Mesenchymal stem cell (in vitro differentiated cells and primary cell): ENCODE data around the gene DNAL1.

ENCODE experiments used
- DNase-seq: peaks from one replicate; pipeline ENCODE4 v3.0.0-alpha.2; 2013
- H2AFZ ChIP-seq: one replicate; pipeline ENCODE4 v1.6.1; 2013; ENCODE audit warnings: low read depth, mild to moderate bottlenecking, control low read depth, inconsistent platforms, low read length, moderate library complexity
- H2AK5ac ChIP-seq: 2 replicates; pipeline ENCODE4 v1.6.1; 2013; ENCODE audit warnings: low read length, moderate library complexity, mild to moderate bottlenecking, inconsistent platforms; ENCODE audit not compliant: severe bottlenecking
- H2BK120ac ChIP-seq: one replicate; pipeline ENCODE4 v1.6.1; 2013; ENCODE audit warnings: low read depth, mild to moderate bottlenecking, inconsistent platforms, low read length, moderate library complexity
- H2BK12ac ChIP-seq, 2 experiments: one replicate each; pipeline ENCODE4 v1.6.1; 2013; ENCODE audit warnings: inconsistent platforms in 2 of 2, low read length in 2 of 2, mild to moderate bottlenecking in 2 of 2, moderate library complexity in 2 of 2, control low read depth in 1 of 2
- H2BK15ac ChIP-seq: one replicate; pipeline ENCODE4 v1.6.1; 2013; ENCODE audit warnings: mild to moderate bottlenecking, low read depth, inconsistent platforms; ENCODE audit not compliant: poor library complexity, severe bottlenecking
- H2BK5ac ChIP-seq: 2 replicates; pipeline ENCODE4 v1.6.1; 2013; ENCODE audit warnings: low read depth, mild to moderate bottlenecking, low read length, control low read depth, inconsistent platforms; ENCODE audit not compliant: poor library complexity, severe bottlenecking
- H3K14ac ChIP-seq, 2 experiments: one replicate each; pipeline ENCODE4 v1.6.1; 2013; ENCODE audit warnings: inconsistent platforms in 2 of 2, low read length in 2 of 2, control low read depth in 1 of 2, mild to moderate bottlenecking in 1 of 2, moderate library complexity in 1 of 2
- H3K18ac ChIP-seq, 2 experiments: one replicate each; pipeline ENCODE4 v1.6.1; 2013; ENCODE audit warnings: inconsistent platforms in 2 of 2, low read length in 2 of 2, control low read depth in 1 of 2, low read depth in 1 of 2, mild to moderate bottlenecking in 1 of 2
- H3K23ac ChIP-seq, 2 experiments: one replicate each; pipeline ENCODE4 v1.6.1; 2013; ENCODE audit warnings: inconsistent platforms in 2 of 2, low read length in 2 of 2, mild to moderate bottlenecking in 2 of 2, moderate library complexity in 2 of 2, control low read depth in 1 of 2
- H3K27ac ChIP-seq: 2 replicates; pipeline ENCODE4 v1.5.1; 2013; ENCODE audit warnings: mild to moderate bottlenecking, moderate library complexity, low read length, control low read depth, inconsistent platforms; ENCODE audit not compliant: poor library complexity, severe bottlenecking
- H3K27me3 ChIP-seq, 2 experiments: 2 replicates each; pipeline versions ENCODE4 v1.6.1 to v1.7.0; 2013; ENCODE audit warnings: low read length in 2 of 2, mild to moderate bottlenecking in 2 of 2, moderate library complexity in 2 of 2, control low read depth in 1 of 2, inconsistent platforms in 1 of 2; ENCODE audit not compliant: control insufficient read depth in 1 of 2, insufficient read depth in 1 of 2
- H3K36me3 ChIP-seq, 2 experiments: 2 replicates each; pipeline versions ENCODE4 v1.6.1 to v1.7.0; 2013; ENCODE audit warnings: low read length in 2 of 2, control low read depth in 1 of 2, inconsistent platforms in 1 of 2, low read depth in 1 of 2, mild to moderate bottlenecking in 1 of 2; ENCODE audit not compliant: insufficient read depth in 2 of 2, control insufficient read depth in 1 of 2
- H3K4ac ChIP-seq, 2 experiments: one replicate each; pipeline ENCODE4 v1.6.1; 2013; ENCODE audit warnings: inconsistent platforms in 2 of 2, low read length in 2 of 2, mild to moderate bottlenecking in 2 of 2, moderate library complexity in 2 of 2, control low read depth in 1 of 2, low read depth in 1 of 2
- H3K4me1 ChIP-seq: 2 replicates; pipeline ENCODE4 v1.6.1; 2013; ENCODE audit warnings: low read depth, low read length, control low read depth; ENCODE audit not compliant: control insufficient read depth, insufficient read depth
- H3K4me2 ChIP-seq: 2 replicates; pipeline ENCODE4 v1.6.1; 2013; ENCODE audit warnings: low read length, mild to moderate bottlenecking, inconsistent platforms; ENCODE audit not compliant: poor library complexity, severe bottlenecking
- H3K4me3 ChIP-seq, 2 experiments: 2 replicates each; pipeline versions ENCODE4 v1.5.1 to v1.7.0; 2013; ENCODE audit warnings: low read length in 2 of 2, mild to moderate bottlenecking in 2 of 2, control low read depth in 1 of 2, low read depth in 1 of 2; ENCODE audit not compliant: insufficient read depth in 1 of 2
- H3K79me1 ChIP-seq: replicated peaks from 2 replicates; pipeline ENCODE4 v1.6.1; 2013; ENCODE audit warnings: mild to moderate bottlenecking, control low read depth, low read length, inconsistent platforms; ENCODE audit not compliant: poor library complexity, severe bottlenecking
- H3K9ac ChIP-seq: 2 replicates; pipeline ENCODE4 v1.7.0; 2013; ENCODE audit warnings: mild to moderate bottlenecking, low read length, moderate library complexity
- H3K9me3 ChIP-seq: 2 replicates; pipeline ENCODE4 v1.7.0; 2013; ENCODE audit warnings: mild to moderate bottlenecking, low read length; ENCODE audit not compliant: control insufficient read depth
- H4K8ac ChIP-seq: one replicate; pipeline ENCODE4 v1.6.1; 2013; ENCODE audit warnings: inconsistent platforms, mild to moderate bottlenecking, low read length, moderate library complexity
- H4K91ac ChIP-seq: one replicate; pipeline ENCODE4 v1.6.1; 2013; ENCODE audit warnings: mild to moderate bottlenecking, low read length, inconsistent platforms
- WGBS: methylation state at CpG from one replicate; pipeline ENCODE4 v1.1.7; 2013; ENCODE audit warnings: mixed read lengths; 5-methylcytosine and 5-hydroxymethylcytosine counted together

DNAL1 gene

DNA sequence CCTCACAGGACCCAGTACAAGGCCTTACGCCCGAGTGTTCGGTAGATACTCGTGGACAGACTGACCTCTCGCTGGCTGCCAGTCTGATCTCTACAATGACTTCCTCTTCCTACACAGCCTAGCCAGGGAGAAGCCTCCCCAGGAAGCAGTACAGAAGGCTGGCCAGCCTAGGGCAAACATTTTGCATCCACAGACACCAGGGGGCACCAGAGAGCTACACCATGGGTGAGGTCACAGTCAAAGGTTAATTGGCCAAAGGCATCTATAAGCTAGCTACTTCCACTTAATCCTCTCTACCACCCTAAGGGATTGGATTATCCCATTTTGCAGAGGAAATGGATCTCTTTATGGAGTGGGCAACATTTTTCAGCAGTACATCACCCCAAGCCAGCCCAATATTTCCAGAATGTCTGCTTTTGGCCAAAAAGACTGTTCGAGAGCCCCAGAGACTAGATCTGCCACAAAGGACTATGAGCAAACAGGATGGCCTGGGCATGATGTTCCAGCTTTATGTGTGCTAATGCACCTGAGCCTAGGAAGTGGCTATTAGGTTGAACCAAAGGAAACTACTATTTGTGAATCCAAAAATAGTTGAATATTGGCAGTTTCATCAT lies 84.0 kb downstream of the DNAL1 start:
- H2BK12ac ChIP-seq = peak overlapping the region in 1 of 2 experiments; percentile 49
- no peak overlapping the region for H3K4me2 ChIP-seq
- H4K91ac ChIP-seq = no peak overlapping the region
- H3K9me3 ChIP-seq = no peaks in the 10 kb centered on the region
- H4K8ac ChIP-seq = no peak overlapping the region
- no peak overlapping the region for H2BK15ac ChIP-seq
- no peaks in the 10 kb centered on the region for H3K27me3 ChIP-seq
- no peak overlapping the region for H3K4me3 ChIP-seq
- H3K9ac ChIP-seq = peak overlapping the region; percentile 69
- H2BK5ac ChIP-seq = no peak overlapping the region
- H3K14ac ChIP-seq = no peak overlapping the region
- peak; percentile 83 for DNase-seq
- no peak overlapping the region for H2AK5ac ChIP-seq
- H3K4ac ChIP-seq = no peak overlapping the region
- peaks cover 25% of the 10 kb centered on the region for H3K79me1 ChIP-seq
- H3K23ac ChIP-seq = no peak overlapping the region
- 29% methylated on average over 6 of the region's 6 CpGs for WGBS
- peak overlapping the region; percentile 42 to 58 for H3K18ac ChIP-seq
- H3K36me3 ChIP-seq = peaks cover 61 to 67% of the 10 kb centered on the region in 2 experiments
- H3K4me1 ChIP-seq = peaks cover 37% of the 10 kb centered on the region
- peak overlapping the region; percentile 45 for H3K27ac ChIP-seq
- no peak overlapping the region for H2AFZ ChIP-seq
- no peak overlapping the region for H2BK120ac ChIP-seq

GRCh38 chr14:73729556-73730265 lies 84.9 kb downstream of the DNAL1 start:
- H3K79me1 ChIP-seq = peaks cover 25% of the 10 kb centered on the region
- no peak overlapping the region for H2BK15ac ChIP-seq
- no peaks in the 10 kb centered on the region for H3K9me3 ChIP-seq
- H3K4me2 ChIP-seq = no peak overlapping the region
- H3K18ac ChIP-seq = no peak overlapping the region
- no peak overlapping the region for H2BK12ac ChIP-seq
- H3K23ac ChIP-seq = peak overlapping the region in 1 of 2 experiments; percentile 34
- peaks cover 64 to 73% of the 10 kb centered on the region in 2 experiments for H3K36me3 ChIP-seq
- H2AFZ ChIP-seq = no peak overlapping the region
- H2BK120ac ChIP-seq = no peak overlapping the region
- 96% methylated on average over 23 of the region's 23 CpGs for WGBS
- no peak overlapping the region for H3K4ac ChIP-seq
- DNase-seq = no peak
- peaks cover 34% of the 10 kb centered on the region for H3K4me1 ChIP-seq
- H2BK5ac ChIP-seq = no peak overlapping the region
- no peak overlapping the region for H3K14ac ChIP-seq
- H3K9ac ChIP-seq = peak overlapping the region; percentile 69
- peak overlapping the region; percentile 52 for H4K91ac ChIP-seq
- H4K8ac ChIP-seq = no peak overlapping the region
- peak overlapping the region; percentile 6 for H3K27ac ChIP-seq
- H3K4me3 ChIP-seq = no peak overlapping the region
- no peak overlapping the region for H2AK5ac ChIP-seq
- no peaks in the 10 kb centered on the region for H3K27me3 ChIP-seq

GRCh38 chr14:73731111-73731510 lies 86.3 kb downstream of the DNAL1 start:
- H3K9ac ChIP-seq = peak overlapping the region; percentile 18
- peaks cover 20% of the 10 kb centered on the region for H3K4me1 ChIP-seq
- no peak overlapping the region for H2AK5ac ChIP-seq
- peaks cover 24% of the 10 kb centered on the region for H3K79me1 ChIP-seq
- no peak overlapping the region for H4K91ac ChIP-seq
- no peak overlapping the region for H2BK5ac ChIP-seq
- DNase-seq = no peak
- H3K27ac ChIP-seq = no peak overlapping the region
- no peak overlapping the region for H3K4ac ChIP-seq
- H3K36me3 ChIP-seq = peaks cover 53 to 76% of the 10 kb centered on the region in 2 experiments
- H3K18ac ChIP-seq = no peak overlapping the region
- H2BK15ac ChIP-seq = no peak overlapping the region
- no peak overlapping the region for H2AFZ ChIP-seq
- WGBS = 100% methylated on average over 2 of the region's 3 CpGs
- H3K27me3 ChIP-seq = no peaks in the 10 kb centered on the region
- H3K14ac ChIP-seq = no peak overlapping the region
- no peak overlapping the region for H3K4me3 ChIP-seq
- H3K4me2 ChIP-seq = no peak overlapping the region
- H2BK12ac ChIP-seq = no peak overlapping the region
- no peak overlapping the region for H2BK120ac ChIP-seq
- no peaks in the 10 kb centered on the region for H3K9me3 ChIP-seq
- no peak overlapping the region for H4K8ac ChIP-seq
- no peak overlapping the region for H3K23ac ChIP-seq

GRCh38 chr14:73732006-73732405 lies 87.2 kb downstream of the DNAL1 start:
- no peak overlapping the region for H3K9ac ChIP-seq
- H3K4me1 ChIP-seq = peaks cover 11% of the 10 kb centered on the region
- no peak overlapping the region for H2AFZ ChIP-seq
- H2BK120ac ChIP-seq = no peak overlapping the region
- no peak overlapping the region for H2AK5ac ChIP-seq
- DNase-seq = no peak
- H3K23ac ChIP-seq = no peak overlapping the region
- peaks cover 48 to 74% of the 10 kb centered on the region in 2 experiments for H3K36me3 ChIP-seq
- peak overlapping the region; percentile 10 for H3K27ac ChIP-seq
- no peak overlapping the region for H2BK15ac ChIP-seq
- H4K8ac ChIP-seq = no peak overlapping the region
- no peak overlapping the region for H2BK12ac ChIP-seq
- H3K4ac ChIP-seq = no peak overlapping the region
- H3K18ac ChIP-seq = no peak overlapping the region
- H3K4me3 ChIP-seq = no peak overlapping the region
- H4K91ac ChIP-seq = no peak overlapping the region
- no peak overlapping the region for H3K4me2 ChIP-seq
- H2BK5ac ChIP-seq = no peak overlapping the region
- no peak overlapping the region for H3K14ac ChIP-seq
- 98% methylated on average over 3 of the region's 3 CpGs for WGBS
- H3K27me3 ChIP-seq = no peaks in the 10 kb centered on the region
- H3K9me3 ChIP-seq = no peaks in the 10 kb centered on the region
- H3K79me1 ChIP-seq = peaks cover 25% of the 10 kb centered on the region
